GM18526 (cell line): ENCODE results near the gene TRPM2.

ENCODE experiments used
- POLR2A ChIP-seq: IDR thresholded peaks from 3 replicates; pipeline ENCODE4 v1.6.1; 2011; ENCODE audit not compliant: insufficient read length; ENCODE audit errors: extremely low read depth

Gene TRPM2

DNA sequence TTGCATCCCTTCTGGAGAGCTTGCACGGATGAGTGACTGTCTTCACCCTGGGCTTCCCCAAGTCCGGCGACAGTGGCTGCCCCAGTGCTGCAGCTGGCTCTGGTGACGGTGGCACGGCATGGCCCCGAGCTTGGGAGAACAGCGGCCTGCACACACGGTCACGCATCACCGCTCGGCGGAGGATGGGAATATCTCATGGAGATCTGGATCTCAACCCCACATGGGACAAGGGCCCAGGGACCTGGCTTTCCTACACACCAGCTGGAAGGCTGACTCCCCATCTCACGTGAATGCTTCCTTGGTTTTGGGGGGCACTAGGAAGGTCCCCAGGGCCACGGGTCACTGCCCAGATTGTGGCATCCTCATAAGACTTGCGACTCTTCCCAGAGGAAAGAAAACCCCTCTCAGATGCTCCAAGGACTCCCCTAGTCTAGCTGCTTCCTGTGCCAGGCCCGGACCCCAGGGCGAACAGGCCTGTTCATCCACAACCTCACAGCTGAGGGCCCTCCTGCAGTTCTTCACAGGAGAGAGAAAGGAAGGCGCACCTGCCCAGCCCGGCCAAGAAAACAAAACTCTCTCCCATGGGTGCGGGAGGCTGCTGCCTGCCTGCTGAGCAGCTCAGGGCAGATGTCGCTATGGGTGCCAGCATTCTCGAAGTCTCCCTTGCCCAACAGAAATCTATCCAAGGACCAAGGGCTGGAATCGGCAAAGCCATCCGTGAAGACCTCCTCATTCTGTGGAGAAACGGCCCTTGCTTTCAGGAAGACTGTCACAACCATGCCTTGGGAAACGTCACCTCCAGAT, 24.1 kb upstream of the TRPM2 start:
- no peak for TF ChIP-seq POLR2A

DNA sequence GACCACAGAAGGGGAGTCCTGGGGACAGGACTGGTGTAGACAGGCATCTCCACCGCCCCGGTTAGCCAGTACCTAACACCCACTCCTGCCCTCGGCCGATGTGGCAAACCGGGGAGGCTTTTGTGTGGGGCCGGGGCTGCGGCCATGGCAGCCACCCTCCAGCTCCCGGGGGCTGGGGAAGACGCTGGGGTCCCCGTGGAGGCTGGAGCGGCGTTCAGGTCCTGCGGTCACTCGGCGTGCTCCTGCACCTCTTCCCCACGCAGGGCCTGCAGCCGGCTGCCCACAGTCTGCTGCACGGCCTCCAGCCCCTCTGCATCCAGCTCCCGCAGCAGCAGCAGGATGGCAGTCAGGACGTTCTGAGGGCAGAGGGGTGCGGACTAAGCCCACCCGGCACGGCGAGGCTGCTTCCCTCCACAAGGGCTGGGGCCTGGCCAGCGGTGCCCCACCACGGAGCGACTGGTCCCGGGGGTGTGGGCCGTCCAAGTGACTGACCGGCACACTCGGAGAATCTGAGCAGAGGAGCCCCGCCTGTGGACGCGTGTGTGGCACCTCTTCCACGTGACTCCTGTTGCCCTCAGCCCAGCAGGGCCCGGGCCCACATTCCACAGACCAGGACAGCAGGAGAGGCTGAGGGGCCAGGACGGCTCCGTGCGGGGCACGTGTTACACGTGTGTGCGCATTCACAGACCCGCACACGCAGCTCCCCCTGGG, 23.3 kb upstream of the TRPM2 start:
- no peak for TF ChIP-seq POLR2A

DNA sequence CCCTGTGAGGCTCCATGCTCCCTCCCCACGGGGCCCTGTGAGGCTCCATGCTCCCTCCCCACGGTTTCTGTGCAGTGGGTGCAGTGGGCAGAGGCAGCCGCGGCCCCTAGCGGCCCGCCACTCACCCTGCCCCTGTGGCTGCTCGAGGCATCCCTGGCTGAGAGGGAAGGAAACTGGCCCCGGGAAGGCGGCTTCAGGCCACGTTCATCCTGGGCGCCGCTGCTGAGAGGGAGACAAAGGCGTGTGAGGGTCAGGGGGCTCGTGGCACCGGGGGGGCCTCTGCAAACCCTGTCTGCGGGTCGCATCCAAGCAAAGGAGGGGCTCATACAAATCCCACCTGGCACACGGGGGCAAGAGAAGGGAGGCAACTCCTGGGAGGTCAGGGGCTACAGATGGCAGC, 22.7 kb upstream of the TRPM2 start:
- no peak for TF ChIP-seq POLR2A

GRCh38 chr21:44331209-44331608, 22.2 kb upstream of the TRPM2 start:
- TF ChIP-seq POLR2A = no peak

GRCh38 chr21:44331650-44332307, 21.6 kb upstream of the TRPM2 start:
- no peak for TF ChIP-seq POLR2A

DNA sequence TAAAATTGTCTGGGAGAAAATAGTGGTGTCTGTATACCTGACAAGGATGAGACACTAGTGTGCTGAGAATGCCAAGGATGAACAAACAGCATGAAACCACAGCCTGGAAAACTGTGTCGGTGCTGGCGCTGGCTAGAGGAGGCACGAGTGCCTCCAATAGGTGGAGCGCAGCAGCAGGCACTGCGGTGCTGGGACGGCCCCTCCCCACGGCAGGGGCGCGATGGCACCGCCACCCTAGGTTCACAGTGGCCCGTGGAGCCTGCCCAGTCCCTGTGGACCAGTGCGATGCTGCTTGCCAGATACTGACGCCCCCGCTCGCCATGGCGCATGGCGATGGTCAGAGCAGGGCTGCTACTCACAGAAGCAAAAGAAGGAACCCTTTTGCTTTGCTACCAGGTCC, 21.0 kb upstream of the TRPM2 start:
- no peak for TF ChIP-seq POLR2A

DNA sequence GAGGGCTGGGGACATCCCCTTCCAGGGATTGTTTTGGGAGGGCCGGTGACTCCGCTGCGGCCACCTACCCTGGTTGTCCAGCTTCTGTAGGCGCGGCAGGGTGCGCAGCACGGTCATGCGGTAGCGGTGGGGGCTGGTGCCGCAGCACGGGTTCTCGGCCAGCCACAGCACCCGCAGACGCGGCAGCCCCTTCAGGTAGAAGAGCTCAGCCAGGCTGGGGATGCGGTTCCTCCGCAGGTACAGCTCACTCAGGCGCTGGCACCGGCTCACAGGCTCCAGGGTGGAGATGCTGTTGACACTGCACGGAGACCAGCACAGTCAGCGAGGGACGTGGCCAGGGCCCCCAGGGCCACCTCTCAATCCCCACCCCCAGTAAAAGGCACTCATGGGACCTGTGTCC, 20.5 kb upstream of the TRPM2 start:
- no peak for TF ChIP-seq POLR2A

- TF ChIP-seq POLR2A = no peak
These were observed 19.7 kb upstream of the TRPM2 start for GRCh38 chr21:44333509-44334328.

DNA sequence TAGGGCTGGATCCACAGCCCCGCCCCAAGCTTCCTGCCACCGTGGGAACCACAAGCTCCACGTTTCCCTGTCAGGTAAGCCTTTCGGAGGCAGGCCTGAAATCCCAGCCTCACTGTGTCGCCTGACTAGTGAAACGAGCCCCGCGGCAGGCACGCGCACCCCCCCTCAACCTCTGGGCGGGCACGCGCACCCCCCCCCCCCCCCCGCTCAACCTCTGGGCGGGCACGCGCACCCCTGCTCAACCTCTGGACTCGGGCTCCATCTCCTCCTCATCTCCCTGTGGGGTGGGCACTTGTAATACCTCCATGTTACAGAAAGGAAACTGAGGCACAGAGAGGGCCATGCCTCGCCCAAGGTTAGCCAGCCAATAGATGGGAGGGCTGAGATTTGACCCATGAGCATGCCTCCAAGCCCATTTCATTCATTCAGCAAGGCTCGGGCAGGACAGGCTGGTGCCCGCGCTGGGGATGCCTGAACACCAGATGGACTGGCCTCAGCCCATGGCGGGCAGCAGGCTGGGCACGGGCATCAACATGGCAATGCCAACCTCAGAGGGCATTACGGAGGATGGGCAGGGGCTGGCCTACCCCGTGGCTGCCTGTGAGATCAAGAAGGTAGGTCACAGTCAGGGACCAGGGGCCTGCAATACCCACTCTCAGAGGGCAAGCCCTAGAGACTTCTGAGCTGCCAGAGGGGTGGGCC, 18.9 kb upstream of the TRPM2 start:
- no peak for TF ChIP-seq POLR2A

DNA sequence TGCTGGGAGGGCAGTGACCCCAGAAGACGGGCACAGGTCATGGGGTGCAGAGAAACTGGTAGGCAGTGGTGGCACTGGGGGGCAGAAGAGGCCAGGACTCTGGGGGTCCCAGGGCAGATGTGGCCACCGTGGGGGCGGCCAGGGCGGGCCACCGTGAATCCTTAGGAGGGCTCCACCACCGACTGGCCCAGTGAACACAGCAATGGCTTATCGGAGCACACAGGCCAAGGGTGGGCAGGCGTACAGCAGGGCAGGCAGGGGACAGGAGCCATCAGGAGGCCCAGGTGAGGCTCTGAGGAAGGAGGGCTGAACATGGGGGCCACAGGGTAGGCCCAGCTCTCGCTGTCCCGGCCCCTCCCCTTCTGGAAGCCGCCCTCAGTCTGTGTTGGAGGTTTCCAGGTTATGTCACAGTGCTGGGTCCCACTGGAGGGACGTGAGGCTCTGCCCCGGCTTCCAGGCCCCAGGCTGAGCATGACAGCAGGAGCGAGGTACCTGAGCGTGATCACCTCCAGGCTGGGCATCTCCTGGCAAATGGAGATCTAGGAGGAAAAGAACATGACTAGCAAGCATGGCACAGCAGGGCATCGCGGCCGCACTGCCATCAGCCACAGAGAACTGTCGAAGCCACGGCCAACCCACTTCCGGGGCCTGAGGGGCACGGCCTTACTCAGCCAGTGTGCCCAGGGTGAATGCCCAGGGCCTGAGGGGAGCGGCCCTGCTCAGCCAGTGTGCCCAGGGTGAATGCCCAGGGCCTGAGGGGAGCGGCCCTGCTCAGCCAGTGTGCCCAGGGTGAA, 18.0 kb upstream of the TRPM2 start:
- TF ChIP-seq POLR2A = no peak

DNA sequence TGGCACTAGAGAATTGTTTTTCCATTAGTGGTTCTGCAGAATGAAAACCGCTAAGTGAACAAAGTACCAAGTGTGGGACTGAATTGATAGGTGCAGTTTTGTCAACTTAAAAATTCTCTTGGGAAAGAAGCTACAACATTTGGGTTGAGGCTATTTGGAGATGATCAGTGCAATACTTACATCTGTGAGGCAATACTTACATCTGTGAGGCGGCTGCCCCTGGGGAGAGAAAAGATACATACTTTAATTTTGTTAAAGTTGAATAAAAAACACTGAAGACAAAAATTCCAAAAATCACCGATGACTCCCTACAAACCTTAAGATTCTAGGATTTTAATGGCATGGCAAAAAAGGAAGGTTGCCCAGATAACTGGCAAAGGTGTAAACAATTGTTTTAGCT, 16.0 kb upstream of the TRPM2 start:
- no peak for TF ChIP-seq POLR2A

DNA sequence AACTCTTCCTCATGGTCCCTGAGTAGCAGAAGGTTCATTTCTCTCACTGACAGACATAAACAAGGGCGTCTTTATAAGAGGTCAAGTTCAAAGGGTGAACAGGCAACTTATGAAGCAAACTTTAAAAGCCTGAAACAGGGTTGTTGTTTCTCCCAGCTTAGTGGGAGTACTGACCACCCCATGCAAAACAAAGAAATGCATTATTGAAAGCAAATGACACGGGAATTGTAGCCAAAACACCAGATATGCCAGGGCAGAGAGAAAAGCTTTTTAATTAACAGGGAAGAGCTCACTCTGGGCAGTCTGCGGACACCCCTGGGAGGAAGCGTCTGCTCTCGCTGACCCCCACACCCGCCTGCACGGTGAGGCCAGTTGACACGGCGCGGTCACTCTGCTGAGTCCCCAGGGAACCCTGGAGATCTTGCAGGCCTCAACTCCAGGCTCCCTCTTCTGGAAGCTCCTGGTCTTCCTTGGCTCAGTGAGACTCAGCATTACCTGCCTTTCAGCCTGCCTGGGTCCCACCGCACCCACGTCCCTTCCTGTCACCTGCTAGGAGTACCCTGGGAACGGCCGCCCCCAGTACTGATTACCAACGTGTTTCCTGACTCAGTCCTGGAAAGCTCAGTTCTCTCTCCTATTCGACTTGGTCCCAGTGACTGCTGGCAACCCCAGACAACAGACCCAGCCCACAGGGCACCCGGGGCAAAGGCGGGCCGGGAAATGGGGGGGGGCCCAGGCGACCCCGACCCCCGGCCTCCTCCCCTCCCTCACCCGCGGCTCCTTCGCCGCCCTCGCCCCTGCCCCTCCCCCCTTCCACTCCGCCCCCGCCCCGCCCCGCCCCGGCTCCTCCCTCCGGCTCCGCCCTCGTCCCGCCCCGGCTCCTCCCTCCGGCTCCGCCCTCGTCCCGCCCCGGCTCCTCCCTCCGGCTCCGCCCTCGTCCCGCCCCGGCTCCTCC, 15.2 kb upstream of the TRPM2 start:
- no peak for TF ChIP-seq POLR2A

GRCh38 chr21:44338971-44339910, 14.2 kb upstream of the TRPM2 start, which contains the start of gene CFAP410:
Gene CFAP410 (minus strand): TSS chr21:44339390. CDS start chr21:44339194, 196 bp downstream.
- peak; percentile 93 for TF ChIP-seq POLR2A
